CD1c-positive myeloid dendritic cell (primary cell): ENCODE data around the gene CIT.
"Not testable (repeated sequence)": the region's sequence is repeated elsewhere in the genome, so short reads cannot be mapped to it uniquely, and the experiment has no call there.

Experiments used
- DNase-seq: peaks from one replicate; pipeline ENCODE4 v3.0.0-alpha.2; 2016; ENCODE audit errors: extremely low spot score

CIT gene

GRCh38 chr12:119876761-119877638 is at the start of gene CIT:
CIT (minus strand) TSS chr12:119877320; CDS start chr12:119876168, 1,152 bp downstream.
- DNase-seq, result peak; percentile 96

GRCh38 chr12:119925269-119925668 is 48.1 kb upstream of the CIT start:
- DNase-seq, result no peak

- no peak for DNase-seq
These were observed 42.9 kb upstream of the CIT start for GRCh38 chr12:119920064-119920463.

- DNase-seq, result no peak
These were observed 38.9 kb upstream of the CIT start for GRCh38 chr12:119915894-119916510.

GRCh38 chr12:119914666-119915065 is 37.5 kb upstream of the CIT start:
- DNase-seq, result no peak

GRCh38 chr12:119913536-119914330 is 36.6 kb upstream of the CIT start:
- no peak for DNase-seq

- peak; percentile 75 for DNase-seq
These were observed 34.1 kb upstream of the CIT start for GRCh38 chr12:119911182-119911581.

GRCh38 chr12:119910586-119910985 is 33.5 kb upstream of the CIT start:
- DNase-seq, result no peak

GRCh38 chr12:119902084-119902509 is 25.0 kb upstream of the CIT start:
- peak; percentile 75 for DNase-seq

- DNase-seq, result no peak
These were observed 24.6 kb upstream of the CIT start for GRCh38 chr12:119901670-119902069.

GRCh38 chr12:119894916-119895315 is 17.8 kb upstream of the CIT start:
- no peak for DNase-seq

- DNase-seq, result not testable (repeated sequence)
These were observed 15.5 kb upstream of the CIT start for GRCh38 chr12:119892611-119893010.

GRCh38 chr12:119885549-119885948 is 8.4 kb upstream of the CIT start:
- DNase-seq, result no peak

GRCh38 chr12:119883791-119884190 is 6.7 kb upstream of the CIT start:
- not testable (repeated sequence) for DNase-seq

- no peak for DNase-seq
These were observed 6.1 kb upstream of the CIT start for GRCh38 chr12:119883237-119883636.

GRCh38 chr12:119877639-119877948 is 474 bp upstream of the CIT start:
- no peak for DNase-seq

- no peak for DNase-seq
These were observed 6.7 kb downstream of the CIT start for GRCh38 chr12:119870457-119870856.

GRCh38 chr12:119869720-119870119 is 7.4 kb downstream of the CIT start:
- DNase-seq, result no peak

GRCh38 chr12:119868992-119869391 is 8.1 kb downstream of the CIT start:
- no peak for DNase-seq

- no peak for DNase-seq
These were observed 12.5 kb downstream of the CIT start for GRCh38 chr12:119864591-119864990.

GRCh38 chr12:119859241-119859640 is 17.9 kb downstream of the CIT start:
- DNase-seq, result no peak

- no peak for DNase-seq
These were observed 20.0 kb downstream of the CIT start for GRCh38 chr12:119857041-119857591.
